ENCODE measurements around the gene GLUL.
"Not testable (repeated sequence)": the region's sequence is repeated elsewhere in the genome, so short reads cannot be mapped to it uniquely, and the experiment has no call there.

GLUL gene

GRCh38 chr1:182338806-182339370 is 52.7 kb downstream of the GLUL start:
- no peak overlapping the region for H3K4me3 ChIP-seq (ENCODE audit: low read length)
- DNase-seq (ENCODE audit: low read depth) = no peak
- TF ChIP-seq CTCF (conservative IDR thresholded peaks at IDR 0.05; ENCODE audit: low read length) = no peak

- no peak overlapping the region for H3K4me3 ChIP-seq (ENCODE audit: low read length)
- no peak for TF ChIP-seq CTCF (conservative IDR thresholded peaks at IDR 0.05; ENCODE audit: low read length)
- peak; percentile 9 for DNase-seq (ENCODE audit: low read depth)
Observed at GRCh38 chr1:182337736-182338571, 53.6 kb downstream of the GLUL start.

- no peak for TF ChIP-seq CTCF (conservative IDR thresholded peaks at IDR 0.05; ENCODE audit: low read length)
- H3K4me3 ChIP-seq (ENCODE audit: low read length) = no peak overlapping the region
- no peak for DNase-seq (ENCODE audit: low read depth)
Observed at GRCh38 chr1:182335771-182336566, 55.6 kb downstream of the GLUL start.

GRCh38 chr1:182333071-182333571 is 58.5 kb downstream of the GLUL start:
- DNase-seq (ENCODE audit: low read depth) = not testable (repeated sequence)

GRCh38 chr1:182332261-182333060 is 59.1 kb downstream of the GLUL start:
- no peak for TF ChIP-seq CTCF (conservative IDR thresholded peaks at IDR 0.05; ENCODE audit: low read length)
- no peak overlapping the region for H3K4me3 ChIP-seq (ENCODE audit: low read length)
- no peak for DNase-seq (ENCODE audit: low read depth)

More at GRCh38 chr1:182333071-182333571, 58.5 kb downstream of the GLUL start:
- not testable (repeated sequence) for H3K4me3 ChIP-seq (ENCODE audit: low read length)
